CD4-positive, alpha-beta T cell treated with Interleukin-6 for 4 hours (primary cell): ENCODE measurements around the gene CFAP298.
"Not testable (repeated sequence)": the region's sequence is repeated elsewhere in the genome, so short reads cannot be mapped to it uniquely, and the experiment has no call there.

ENCODE experiments used
- DNase-seq: peaks from one replicate; pipeline ENCODE4 v3.0.0-alpha.2; 2020; ENCODE audit warnings: mixed read lengths

CFAP298 gene, protein sequence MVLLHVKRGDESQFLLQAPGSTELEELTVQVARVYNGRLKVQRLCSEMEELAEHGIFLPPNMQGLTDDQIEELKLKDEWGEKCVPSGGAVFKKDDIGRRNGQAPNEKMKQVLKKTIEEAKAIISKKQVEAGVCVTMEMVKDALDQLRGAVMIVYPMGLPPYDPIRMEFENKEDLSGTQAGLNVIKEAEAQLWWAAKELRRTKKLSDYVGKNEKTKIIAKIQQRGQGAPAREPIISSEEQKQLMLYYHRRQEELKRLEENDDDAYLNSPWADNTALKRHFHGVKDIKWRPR

DNA sequence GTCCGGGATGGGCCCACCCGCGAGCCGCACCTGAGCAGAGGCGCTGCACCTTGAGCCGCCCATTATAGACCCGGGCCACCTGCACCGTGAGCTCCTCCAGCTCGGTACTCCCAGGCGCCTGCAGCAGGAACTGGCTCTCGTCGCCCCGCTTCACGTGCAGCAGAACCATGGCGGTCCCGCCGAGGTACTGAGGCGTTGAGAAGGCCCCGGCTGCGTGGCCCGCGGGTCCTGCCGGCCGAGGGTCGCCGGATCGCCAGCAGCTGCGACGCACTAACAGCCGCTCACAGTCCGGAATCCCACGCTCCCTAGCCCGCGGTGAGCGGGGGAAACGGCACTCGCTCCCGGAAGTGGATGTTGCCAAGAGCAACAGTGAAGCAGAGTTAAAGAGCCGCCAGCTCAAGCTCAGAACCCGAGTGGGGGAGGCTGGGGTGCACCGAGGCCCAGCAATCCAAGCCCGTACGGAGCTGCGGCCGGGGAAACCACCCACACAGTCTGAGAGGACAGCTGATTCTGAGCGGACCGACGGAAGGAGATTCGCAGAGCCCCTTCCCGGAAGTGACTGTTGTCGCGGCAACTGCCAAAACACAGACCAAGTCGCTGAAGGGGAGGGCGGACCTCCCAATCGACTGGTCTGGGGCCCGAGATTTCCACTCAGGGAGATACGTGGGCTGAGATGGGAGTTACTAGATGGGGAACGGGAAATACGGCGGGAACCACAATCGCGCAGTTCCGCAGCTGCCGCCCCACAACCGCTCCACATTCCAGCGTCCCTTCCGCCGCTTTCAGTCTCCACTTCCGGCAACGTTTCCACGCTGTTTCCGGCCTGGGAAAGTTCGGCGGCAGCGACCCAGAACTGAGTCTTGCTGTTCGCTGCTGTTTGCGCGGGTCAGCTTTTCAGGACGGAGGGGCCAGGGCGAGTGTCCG, at the start of gene CFAP298:
Gene CFAP298 (minus strand): TSS at position 303 of the 924 bp plus-strand sequence. CDS start 134 bp downstream, at position 169.
- DNase-seq: peak; percentile 86

GRCh38 chr21:32661026-32661782, 49.0 kb upstream of the CFAP298 start:
- not testable (repeated sequence) for DNase-seq

- DNase-seq: no peak
Measured at GRCh38 chr21:32658524-32658923, 46.3 kb upstream of the CFAP298 start.

DNA sequence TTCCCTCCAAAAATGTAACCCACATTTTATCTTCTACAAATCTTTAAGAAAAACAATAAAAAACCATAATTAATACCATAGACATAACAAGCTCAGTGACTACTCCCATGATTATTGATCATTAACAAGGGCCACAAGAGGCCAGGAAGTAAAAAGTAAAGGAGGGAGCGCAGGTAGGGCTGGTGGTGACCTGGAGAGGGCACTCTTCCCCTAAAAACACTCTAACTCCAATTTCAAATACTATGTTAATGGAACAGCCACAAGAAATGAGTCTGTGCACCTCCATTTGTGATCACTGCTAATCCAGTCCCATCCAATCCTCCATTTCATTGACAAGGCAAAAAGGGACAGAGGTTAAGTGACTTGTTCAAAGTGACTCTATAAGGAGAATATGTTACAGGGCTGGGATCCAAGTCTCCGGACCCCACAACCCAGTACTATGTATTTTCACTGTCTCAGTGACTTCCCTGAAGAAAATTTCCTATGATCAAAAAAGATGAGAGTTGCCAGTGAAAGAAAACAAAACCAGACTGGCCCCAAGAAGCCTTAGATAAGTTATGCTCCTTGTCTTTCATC, 41.2 kb upstream of the CFAP298 start:
- DNase-seq: peak; percentile 25

GRCh38 chr21:32648165-32648564, 36.0 kb upstream of the CFAP298 start:
- DNase-seq: no peak

GRCh38 chr21:32645261-32646182, 33.3 kb upstream of the CFAP298 start:
- DNase-seq: no peak

DNA sequence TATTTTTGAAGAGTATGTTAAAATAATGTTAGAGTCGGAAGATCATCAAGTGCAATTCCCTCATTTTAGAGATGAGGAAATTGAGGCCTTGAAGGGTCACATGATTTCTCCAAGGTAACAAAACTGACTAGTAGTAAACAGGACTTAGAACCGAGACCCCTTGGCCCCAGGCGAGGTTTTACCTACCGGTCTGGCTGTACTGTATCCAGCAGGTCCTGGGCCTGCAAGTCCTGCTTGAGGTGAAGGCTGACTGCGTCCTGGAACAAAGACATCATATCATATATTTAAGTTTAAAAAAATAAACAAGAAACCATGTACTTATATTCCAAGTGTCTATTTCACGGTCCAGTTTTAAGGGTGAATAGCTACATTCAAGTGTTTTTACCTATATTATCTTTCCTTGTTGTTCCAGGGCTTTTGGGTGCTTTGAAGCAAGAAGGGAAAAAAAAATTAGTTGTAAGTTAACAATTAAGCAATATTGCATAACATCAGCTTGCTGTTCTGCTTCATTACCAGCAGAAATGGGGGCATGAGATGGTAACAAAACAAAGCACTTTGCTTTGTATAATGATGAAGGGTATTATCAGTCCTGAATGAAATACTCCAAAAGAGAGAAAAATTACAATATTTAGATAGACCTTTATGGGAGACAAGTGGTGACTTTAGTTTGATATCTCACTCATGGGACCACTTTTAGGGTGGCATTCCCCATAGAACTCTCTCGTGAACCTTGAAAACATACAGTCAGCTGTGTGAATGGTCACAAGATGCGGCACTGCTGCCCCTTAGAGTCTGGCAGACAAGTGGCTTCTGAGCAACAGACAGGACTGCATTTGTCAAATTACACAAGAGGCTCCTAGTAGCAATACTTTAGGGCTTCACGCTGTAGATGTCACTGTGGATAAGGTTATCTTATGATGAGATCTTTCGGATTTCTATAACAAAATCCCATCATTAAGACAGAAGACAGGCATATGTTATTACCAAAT, 29.8 kb upstream of the CFAP298 start:
- no peak for DNase-seq

GRCh38 chr21:32626621-32627196, 14.5 kb upstream of the CFAP298 start:
- no peak for DNase-seq

GRCh38 chr21:32618218-32618617, 6.0 kb upstream of the CFAP298 start:
- not testable (repeated sequence) for DNase-seq

DNA sequence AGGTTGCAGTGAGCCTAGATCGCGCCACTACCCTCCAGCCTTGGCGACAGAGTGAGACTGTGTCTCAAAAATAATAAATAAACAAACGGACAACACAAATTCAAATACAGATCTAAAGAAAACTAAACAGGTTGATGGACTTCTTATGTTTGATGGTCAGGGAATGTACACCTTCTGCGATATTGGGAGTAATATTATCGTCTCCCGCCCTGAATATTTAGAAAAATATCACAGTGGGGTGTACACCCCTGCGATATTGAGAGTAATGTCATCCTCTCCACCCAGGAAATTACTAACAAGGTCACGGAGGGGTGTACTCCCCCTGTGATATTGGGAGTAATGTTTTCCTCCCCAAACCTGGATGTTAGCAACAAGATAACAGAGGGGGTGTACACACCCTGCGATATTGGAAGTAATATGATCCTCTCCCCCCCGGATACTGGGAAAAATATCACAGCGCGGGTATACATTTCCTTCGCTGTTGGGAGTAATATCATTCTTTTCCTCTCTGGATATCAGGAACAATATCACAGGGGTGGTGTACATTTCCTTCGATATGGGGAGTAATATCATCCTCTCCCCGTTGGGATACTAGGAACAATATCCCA, 1.4 kb upstream of the CFAP298 start:
- DNase-seq: no peak

- DNase-seq: no peak
Measured at GRCh38 chr21:32612999-32613337, 791 bp upstream of the CFAP298 start.

DNA sequence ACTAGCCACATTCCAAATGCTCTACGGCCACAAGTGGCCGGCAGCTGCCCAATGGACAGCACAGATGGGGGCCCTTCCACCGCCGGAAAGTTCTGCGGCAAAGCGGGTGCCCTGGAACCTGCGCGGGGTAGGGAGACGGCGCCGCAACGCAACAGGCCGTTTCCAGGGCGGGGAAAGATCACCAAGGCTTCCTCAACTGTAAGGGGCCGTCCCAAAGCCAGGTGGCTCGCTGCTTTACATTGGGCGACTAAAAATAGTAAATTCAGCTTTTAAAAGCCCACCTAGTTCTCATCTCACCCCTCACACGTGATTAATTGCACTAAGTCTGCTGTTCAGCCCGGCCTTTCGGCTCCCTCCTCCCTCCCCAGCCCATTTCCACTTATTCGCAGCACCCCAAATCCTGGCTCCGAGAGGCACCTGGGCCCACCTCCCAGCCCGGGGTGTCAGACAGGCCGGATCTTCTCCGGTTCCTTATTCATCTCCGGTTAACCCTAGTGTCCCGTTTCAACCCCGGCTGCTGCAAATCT, 643 bp downstream of the CFAP298 start:
- peak; percentile 27 for DNase-seq

GRCh38 chr21:32610940-32611339, 1.2 kb downstream of the CFAP298 start:
- DNase-seq: not testable (repeated sequence)

DNA sequence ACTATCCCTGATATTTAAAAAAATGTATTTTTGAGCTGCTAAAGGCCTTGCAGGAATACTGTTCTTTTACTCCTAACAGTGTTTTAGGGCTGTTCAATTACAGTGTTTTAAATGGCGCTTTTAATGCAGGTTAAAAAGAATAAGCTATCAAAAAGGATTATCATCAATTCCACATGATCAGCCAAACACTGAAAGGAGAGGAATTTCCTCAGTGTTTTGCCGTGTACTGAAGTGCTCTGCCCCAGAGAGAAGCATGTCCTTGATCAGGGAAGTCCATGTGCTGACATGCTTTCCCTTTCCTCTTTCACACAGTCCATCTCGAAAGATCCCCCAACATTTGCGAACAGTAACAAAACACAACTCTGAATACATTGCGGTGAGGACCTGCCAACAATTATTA, 3.3 kb downstream of the CFAP298 start:
- no peak for DNase-seq

GRCh38 chr21:32605469-32605868, 6.7 kb downstream of the CFAP298 start:
- DNase-seq: no peak

DNA sequence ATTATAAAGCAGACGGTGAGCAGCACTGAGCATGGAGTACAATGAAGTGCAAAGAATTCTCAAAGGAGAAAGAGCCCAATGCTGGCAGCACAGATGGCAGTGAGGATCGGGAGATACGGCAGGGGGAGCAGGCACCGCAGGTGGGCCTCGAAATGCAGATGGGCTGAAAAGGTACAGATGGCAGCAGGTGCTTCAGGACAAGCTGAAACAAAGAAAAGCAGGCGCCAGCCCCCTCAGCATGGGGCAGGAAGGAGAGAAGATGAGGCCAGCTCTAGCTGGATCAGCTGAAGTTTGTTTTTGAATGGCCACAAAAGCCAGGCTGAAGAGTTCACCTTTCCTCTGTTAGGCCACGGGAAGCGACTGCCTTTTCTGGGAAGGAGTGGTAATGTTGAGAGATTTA, 7.7 kb downstream of the CFAP298 start:
- no peak for DNase-seq

DNA sequence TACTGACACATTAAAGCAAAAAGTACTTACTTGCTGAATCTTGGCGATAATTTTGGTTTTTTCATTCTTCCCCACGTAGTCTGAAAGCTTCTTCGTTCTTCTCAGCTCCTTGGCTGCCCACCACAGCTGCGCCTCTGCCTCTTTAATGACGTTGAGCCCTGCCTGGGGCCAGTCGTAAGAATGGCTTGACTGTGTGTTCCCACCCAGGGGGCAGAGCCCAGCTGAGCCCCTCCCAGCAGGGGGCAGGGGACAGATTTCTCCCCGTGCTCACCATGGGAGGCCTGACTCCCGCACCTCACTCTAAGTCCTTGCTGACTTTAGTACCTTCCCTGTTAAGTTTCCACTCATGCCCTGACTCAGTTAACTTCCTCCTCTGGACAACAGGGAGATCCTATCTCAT, 9.0 kb downstream of the CFAP298 start:
- no peak for DNase-seq

- DNase-seq: no peak
Measured at GRCh38 chr21:32602099-32602498, 10.1 kb downstream of the CFAP298 start.

GRCh38 chr21:32599526-32599925, 12.7 kb downstream of the CFAP298 start:
- no peak for DNase-seq
